HG02678 (cell line): ENCODE measurements around the gene SLX9.
"Not testable (repeated sequence)": the region's sequence is repeated elsewhere in the genome, so short reads cannot be mapped to it uniquely, and the experiment has no call there.

ENCODE experiments used
- ATAC-seq: cut with Tn5 transposase; IDR thresholded peaks from one replicate; pipeline ENCODE4 v1.9.1; 2021; ENCODE audit warnings: mild to moderate bottlenecking, moderate library complexity; ENCODE audit not compliant: unreplicated experiment

Gene SLX9

GRCh38 chr21:44975720-44976555, 36.1 kb downstream of the SLX9 start:
- no peak for ATAC-seq

DNA sequence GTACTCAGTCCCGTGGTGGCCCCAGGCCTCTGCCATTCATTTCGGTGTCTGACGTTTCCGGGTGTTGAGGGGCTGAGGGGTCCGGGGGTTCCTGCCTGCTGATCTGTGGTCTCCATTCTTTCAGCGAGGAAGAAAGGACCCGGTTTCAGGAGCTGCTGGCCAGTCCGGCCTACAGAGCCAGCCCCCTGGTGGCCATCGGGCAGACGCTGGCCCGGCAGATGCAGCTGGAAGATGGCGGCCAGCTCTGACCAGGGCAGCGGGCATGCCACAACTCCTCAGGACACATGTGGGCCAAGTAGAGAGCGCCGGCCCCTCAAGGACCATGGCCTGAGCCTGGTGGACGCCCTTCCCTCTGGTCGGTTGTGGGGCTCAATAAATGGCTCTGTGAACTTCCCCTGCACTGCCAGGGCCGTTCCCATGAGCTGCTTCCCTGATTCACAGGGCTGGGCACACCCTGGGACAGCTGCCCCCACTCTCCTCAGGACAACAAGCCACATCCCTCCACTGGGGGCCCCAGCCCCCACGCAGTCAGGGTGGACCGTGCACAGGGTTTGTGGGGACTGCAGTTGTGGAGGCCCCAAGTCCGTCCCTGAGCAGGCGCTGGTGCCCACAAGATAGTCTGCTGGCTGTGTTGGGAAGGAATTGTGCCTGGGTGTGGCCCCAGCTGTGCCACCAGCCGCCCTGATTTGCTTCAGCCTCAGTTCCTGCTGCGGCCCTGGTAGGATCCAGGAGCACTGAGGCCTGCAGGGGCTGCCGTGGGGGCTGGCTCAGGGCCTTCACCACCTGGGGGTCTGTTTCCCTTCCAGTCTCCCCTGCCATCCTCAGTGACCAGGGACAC, 36.9 kb downstream of the SLX9 start:
- ATAC-seq, result not testable (repeated sequence)

DNA sequence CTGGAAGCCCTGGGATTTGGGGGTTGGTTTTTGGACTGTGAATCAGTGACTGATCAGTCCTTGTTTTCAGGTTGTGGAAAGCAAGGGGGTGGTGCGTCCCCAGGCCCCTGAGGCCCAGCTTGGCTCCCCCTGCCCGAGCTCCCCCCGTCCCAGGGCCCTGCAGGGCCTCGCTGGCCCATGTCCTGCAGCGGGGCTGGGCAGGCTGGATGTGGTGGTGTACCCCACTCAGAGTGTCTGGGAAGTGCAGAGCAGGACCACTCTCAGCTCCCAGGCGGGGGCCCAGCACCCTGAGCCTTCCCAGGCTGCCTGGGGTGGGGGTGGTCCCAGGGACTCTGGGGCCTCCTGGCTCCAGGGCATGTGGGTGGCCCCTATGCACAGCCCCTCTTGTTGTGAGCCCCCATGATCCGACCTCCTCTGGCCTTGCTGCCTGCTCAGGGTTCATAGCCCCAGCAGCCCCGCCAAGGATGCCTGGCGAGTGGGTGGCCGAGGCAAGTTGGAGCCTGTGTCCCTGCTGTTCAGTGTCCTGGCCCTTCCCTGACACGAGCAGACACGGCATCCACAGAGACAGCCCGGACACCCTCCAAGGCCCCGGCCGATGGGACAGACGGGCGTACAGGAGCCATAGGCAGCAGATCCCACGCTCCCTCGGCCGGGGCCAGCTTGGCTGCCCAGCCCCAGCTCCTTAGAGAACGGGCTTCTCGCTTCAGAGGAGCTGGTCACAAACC, 37.9 kb downstream of the SLX9 start:
- no peak for ATAC-seq

DNA sequence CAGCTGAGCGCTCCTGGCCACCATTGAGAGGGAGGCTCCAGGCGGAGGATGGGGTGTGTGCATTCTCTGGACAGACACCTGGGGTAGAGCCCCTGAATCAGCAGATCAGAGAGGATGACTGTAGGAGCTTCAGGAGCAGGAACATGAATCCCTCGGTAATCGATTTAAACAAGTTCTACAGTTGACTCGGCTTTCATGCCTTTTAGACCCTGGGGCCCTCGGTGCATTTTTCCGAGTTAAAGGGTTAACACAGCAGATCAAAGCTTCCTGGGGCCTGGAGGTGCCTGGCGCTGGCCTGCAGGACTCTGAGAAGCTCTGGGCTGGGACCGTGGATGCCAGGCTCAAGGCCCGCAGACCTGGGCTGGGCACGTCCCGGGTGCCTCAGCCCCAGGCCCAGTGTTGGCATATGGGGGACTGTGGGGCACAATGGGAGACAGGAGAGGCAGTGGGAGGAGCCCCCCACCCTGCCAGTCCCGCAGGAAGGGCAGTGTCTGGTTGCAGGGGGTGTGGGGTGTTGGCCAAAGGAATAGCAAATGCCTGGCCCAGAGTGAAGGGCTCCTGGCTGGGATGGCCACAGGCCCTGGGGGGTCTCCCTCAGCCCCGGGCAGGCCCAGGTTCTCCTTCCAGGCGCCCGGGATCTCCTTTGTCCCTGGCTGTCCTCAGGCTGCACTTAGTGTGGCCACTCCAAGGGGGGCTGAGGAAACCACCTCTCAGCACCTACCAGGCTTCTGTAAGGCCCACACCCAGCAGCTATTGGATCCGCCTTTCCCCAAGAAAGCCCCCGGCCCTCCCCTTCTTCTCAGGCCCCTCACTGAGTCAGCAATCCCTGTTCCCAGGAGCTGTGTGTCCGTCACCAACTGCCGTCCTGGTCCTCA, 40.1 kb downstream of the SLX9 start:
- no peak for ATAC-seq

DNA sequence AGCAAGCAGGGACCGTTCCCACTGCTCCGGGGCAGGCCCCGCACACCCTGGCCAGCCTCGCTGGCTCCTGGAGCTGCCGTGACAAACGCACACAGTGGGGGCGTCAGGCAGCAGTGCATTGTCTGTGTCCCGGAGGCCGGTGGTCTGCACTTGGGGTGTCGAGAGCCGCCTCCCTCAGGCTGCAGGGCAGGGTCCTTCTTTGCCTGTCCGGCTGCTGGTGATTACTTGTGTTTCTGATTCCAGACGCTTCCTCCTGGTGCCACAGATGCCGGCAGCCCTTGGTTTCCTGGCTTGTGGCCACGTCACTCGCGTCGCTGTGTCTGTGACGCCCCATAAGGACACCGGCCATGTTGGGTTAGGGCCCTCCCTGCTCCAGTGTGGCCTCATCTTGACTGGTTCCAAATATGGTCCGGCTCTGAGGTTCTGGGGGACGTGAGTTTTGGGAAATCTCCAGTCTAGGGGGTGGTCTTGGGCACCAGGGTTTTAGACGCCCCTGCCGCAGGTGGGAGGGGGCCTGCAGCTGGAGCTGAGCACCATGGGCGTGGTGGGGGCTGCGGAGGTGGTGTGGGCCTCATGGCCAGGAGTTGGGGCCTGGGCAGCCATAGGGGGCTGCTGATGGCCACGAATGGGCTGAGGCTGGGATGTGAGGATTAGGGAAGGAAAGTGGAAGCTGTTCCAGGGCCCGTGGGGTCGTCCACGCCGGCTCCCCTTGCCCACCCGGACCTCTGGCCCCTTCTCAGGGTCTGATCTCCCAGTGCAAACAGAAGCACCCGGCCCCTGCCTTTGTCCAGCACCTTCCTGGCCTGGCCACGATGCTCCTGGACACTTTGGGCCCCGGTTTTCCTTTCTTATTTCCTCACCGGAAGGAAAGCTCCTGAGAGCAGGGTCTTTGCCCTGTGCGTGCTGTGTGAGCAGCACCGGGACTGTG, 41.0 kb downstream of the SLX9 start:
- ATAC-seq, result no peak

GRCh38 chr21:44982558-44983250, 42.9 kb downstream of the SLX9 start:
- no peak for ATAC-seq

GRCh38 chr21:44983421-44984206, 43.8 kb downstream of the SLX9 start:
- ATAC-seq, result no peak

- no peak for ATAC-seq
Observed at GRCh38 chr21:44984428-44984791, 44.6 kb downstream of the SLX9 start.

GRCh38 chr21:44984792-44985440, 45.1 kb downstream of the SLX9 start:
- ATAC-seq, result no peak

DNA sequence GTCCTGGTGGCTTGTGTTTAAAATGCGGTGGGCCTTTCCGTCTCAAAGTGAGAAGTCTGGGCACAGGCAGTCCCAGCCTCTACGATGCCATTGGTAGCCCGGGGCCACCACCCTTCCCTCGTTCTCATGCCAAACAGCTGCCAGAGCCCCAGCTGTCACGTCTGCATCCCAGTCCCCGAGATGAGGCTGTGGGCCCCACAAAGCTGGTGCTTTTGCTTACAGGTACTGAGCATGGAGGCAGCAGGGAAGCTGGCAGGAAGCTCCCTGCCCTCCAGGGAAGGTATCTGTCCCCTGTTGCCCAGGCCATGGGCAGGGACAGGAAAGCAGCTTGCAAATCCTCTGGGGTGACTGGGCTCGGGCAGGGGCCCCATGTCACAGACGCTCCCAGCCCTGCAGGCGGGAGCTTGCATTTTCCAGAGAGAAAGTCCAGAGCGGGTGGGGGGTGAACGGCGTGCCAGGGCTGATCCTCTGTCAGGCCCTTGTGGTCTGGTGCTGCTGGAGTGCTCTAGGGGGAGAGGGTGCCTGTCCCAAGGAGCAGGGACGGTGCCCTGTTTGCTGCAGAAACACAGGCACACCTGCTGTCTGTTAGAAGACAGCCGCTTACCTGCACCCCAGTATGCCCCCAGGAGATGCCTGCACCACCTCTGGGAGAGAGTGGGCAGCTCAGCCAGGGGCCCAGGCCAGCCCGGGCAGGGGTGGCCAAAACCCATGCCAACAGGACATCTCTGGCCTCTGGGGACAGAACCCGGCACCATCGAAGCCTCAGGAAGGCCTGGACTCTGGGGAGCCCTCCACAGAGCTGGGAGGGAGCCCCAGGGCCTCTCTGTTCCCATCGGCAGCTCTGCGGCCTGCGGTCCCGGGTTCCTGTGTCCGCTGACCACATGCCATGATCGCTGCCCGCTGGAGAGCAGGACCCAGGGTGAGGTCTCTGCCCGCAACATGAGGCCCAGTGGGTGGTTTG, 45.9 kb downstream of the SLX9 start:
- ATAC-seq, result no peak

DNA sequence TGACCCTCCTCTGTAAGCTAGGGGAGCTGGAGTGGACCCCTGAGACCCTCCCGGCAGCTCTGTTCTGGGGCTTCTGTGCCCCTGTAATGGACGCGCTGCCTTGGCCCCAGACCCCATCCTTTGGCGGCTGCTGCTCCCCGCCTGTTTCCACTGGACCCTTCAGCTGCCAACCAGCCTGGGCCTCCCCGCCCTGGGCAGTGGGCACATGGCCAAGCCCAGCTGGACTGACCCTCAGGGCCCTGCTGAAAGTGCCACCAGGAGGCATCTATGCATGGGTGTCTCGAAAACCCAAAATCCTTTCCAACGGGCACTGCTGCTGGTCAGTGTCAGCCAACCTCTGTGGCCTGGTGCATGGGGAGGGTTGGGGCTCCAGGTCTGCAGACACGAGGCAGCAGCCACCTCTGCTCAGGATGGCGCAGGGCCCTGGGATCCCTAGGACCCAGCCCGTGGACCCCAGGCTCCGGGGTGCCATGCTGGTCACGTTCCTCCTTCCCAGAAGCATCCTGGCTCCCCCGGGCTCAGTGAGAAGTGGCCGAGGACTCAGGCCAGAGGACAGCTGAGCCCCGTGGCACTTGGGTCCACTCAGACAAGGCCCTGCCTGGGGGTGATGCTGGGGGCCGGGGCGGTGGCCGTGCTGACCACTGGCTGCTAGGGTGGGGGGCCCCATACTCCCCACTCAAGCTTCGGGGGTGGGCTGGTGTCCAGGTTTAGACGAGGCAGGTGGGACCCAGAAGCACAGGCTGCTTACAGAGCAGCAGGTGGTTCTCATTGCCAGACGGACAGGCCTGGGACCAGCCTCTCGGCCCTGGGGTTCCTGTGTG, 46.9 kb downstream of the SLX9 start:
- no peak for ATAC-seq

DNA sequence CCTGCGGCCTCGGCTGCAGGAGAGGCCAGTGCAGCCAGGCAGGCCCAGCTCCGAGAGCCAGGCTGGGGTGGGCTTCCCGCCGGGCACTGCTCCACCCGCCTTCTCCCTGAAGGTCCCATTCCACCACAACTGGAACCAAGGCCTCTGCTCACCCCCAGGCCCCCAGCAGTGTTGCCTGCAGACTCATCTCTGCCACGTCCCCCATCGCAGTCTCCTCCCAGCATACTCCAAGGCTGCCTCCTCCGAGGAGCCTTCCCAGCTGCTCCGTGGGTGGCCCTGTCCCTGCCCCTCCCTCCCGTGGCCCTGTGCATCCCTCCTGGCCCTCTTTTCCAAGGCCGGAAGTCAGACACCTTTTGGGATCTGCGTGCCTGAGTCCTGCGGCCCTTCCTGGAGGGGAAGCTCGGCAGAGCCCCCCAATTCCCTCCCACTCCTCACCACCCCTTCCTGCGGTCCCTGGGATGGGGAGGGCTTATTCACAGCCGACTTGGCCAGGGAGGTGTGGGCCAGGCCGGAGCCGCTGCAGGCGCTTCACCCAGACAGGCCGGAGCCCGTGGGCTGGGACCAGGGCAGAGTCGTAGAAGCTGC, 47.6 kb downstream of the SLX9 start:
- ATAC-seq, result no peak

GRCh38 chr21:44987886-44988606, 48.2 kb downstream of the SLX9 start:
- no peak for ATAC-seq
